Measurements from ENCODE around the gene MRPL27. TPM values are rescaled to one million over a fixed set of nuclear protein-coding genes. Genes with fewer than 3 reads are reported as not detected.

The MRPL27 gene
- total and polyA plus RNA-seq, 2 of the 4 experiments (the other 2 are of a cell fraction): 176 to 202 TPM

- Histone ChIP-seq H3K27me3 (ENCODE audit: control insufficient read depth, insufficient read depth, low read length) (no peaks in the 10 kb centered on the region), H3K4me3 (ENCODE audit: insufficient read depth, low read depth, low read length) (no peak overlapping the region), H3K4me1 (ENCODE audit: control insufficient read depth, insufficient read depth, low read length) (peaks cover 11% of the 10 kb centered on the region), H4K91ac (ENCODE audit: insufficient read depth, low read depth, low read length) (no peak overlapping the region), H2AFZ (replicated peaks; ENCODE audit: low read length, poor library complexity) (no peak overlapping the region), H3K9me1 (ENCODE audit: insufficient read depth, low read length) (peaks cover 17% of the 10 kb centered on the region), H3K9ac (ENCODE audit: low read depth, low read length) (no peak overlapping the region), H2BK20ac (ENCODE audit: low read depth, low read length) (no peak overlapping the region), H3K4me2 (ENCODE audit: low read depth, low read length) (no peak overlapping the region), H3K79me1 (ENCODE audit: low read depth in 1 of 2, low read length in 2 of 2) (peaks cover 25 to 59% of the 10 kb centered on the region in 2 experiments), H4K5ac (ENCODE audit: low read depth, low read length) (no peak overlapping the region), H3K23ac (ENCODE audit: low read depth, low read length) (no peak overlapping the region), H3K36me3 (ENCODE audit: control insufficient read depth, insufficient read depth, low read length) (peaks cover 46% of the 10 kb centered on the region), H2AK9ac (replicated peaks; ENCODE audit: low read depth, low read length, poor library complexity) (no peak overlapping the region), H3K56ac (ENCODE audit: extremely low read depth, insufficient read depth, low read length) (no peak overlapping the region), H4K8ac (ENCODE audit: low read depth in 2 of 2, low read length in 2 of 2) (no peak overlapping the region), H2AK5ac (ENCODE audit: low read depth, low read length) (no peak overlapping the region), H3K14ac (replicated peaks; ENCODE audit: low read depth, low read length) (no peak overlapping the region), H3K4ac (ENCODE audit: low read depth, low read length) (no peak overlapping the region), H3K27ac (ENCODE audit: insufficient read depth, low read length) (no peak overlapping the region), H2BK5ac (ENCODE audit: low read depth, low read length, poor library complexity, severe bottlenecking) (no peak overlapping the region), H2BK15ac (ENCODE audit: low read depth, low read length) (no peak overlapping the region), H4K20me1 (ENCODE audit: insufficient read depth, low read length) (peaks cover 17% of the 10 kb centered on the region; the same call in 1 of the 2 replicates), H3K9me3 (ENCODE audit: control insufficient read depth, insufficient read depth, low read length) (no peaks in the 10 kb centered on the region), H2BK120ac (ENCODE audit: low read depth, low read length) (no peak overlapping the region), H3K18ac (ENCODE audit: low read depth, low read length) (no peak overlapping the region)
- intact Hi-C loops (cut with micrococcal nuclease): no loop called here
- in situ Hi-C loops (cut with MboI; ENCODE audit: low sequenced_read_pairs): no loop called here
- CTCF ChIA-PET: no interaction called here
- DNase-seq (no peak), ATAC-seq (ENCODE audit: low read depth) (no peak)
- TF ChIP-seq MXI1 (IDR thresholded peaks at IDR 0.05; ENCODE audit: borderline replicate concordance, low read depth, low read length) (no peak), POLR2A (IDR thresholded peaks at IDR 0.05; ENCODE audit: low read depth, low read length) (no peak), RFX5 (IDR thresholded peaks at IDR 0.05; ENCODE audit: low read depth, low read length) (no peak), RCOR1 (IDR thresholded peaks at IDR 0.05; ENCODE audit: insufficient replicate concordance, low read length) (no peak), SMC3 (IDR thresholded peaks at IDR 0.05; ENCODE audit: low read depth, low read length) (no peak), CTCF (conservative IDR thresholded peaks at IDR 0.05; ENCODE audit: low read depth, low read length) (no peak), CEBPB (IDR thresholded peaks at IDR 0.05; ENCODE audit: low read depth, low read length) (no peak), FOS (IDR thresholded peaks at IDR 0.05; ENCODE audit: low read depth, low read length) (no peak), CHD1 (IDR thresholded peaks at IDR 0.05; ENCODE audit: low read depth, low read length) (no peak), MAFK (IDR thresholded peaks at IDR 0.05; ENCODE audit: low read depth, low read length) (no peak)
- 100% methylated on average over 1 of the region's 1 CpG; no CpG with 5 or more reads in 1 of the 2 experiments for whole genome bisulfite sequencing, 2 experiments (ENCODE audit: extremely low coverage in 2 of 2, insufficient read length in 1 of 2)
- POLR2A ChIA-PET (ENCODE audit: unreplicated experiment): no interaction called here
- dilution Hi-C loops (cut with HindIII; ENCODE audit: low sequenced_read_pairs, unreplicated experiment): no loop called here
- BruUV-seq (replicated peaks): no TSS peak
Measured at GRCh38 chr17:50367401-50367800, 5.6 kb downstream of the MRPL27 start.
